Left hindlimb (tissue), 1 donor: ENCODE measurements around the gene EPHA8.

Experiments
- DNase-seq: peaks from one replicate; pipeline ENCODE4 v3.0.0-alpha.2; 2018

The EPHA8 gene

DNA sequence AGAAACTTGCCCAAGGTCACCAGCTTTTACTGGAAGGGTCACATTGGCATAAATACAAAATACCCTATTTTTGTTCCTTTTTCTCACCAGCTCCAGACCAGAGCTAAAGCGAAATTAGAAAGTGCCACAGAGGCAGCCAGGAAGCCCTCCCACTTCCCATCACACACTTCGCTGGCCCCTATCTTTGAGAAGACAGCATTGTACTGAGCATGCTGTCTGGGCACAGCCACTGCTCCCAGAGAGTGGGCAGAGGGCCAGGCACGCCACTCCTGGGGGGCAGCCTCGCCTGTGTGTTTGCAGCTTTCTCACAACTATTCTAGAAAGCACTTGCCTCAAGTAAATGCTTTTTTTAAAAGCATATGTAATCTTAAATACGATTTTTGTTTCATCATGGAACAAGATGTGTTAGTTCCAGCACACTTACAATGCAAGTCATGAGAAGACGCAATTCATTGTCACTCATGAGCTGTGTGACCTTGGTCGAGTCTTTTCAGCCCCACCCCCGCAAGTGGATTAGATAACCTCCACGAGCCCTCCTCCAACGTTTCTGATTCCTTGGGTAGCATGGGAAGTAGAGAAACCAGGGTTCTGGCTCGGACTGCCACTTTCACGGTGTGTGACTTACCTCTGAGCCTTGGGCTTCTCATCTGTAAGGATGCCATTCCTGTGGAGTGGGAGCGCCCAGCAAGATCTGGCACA lies 25.7 kb upstream of the EPHA8 start:
- DNase-seq: no peak

DNA sequence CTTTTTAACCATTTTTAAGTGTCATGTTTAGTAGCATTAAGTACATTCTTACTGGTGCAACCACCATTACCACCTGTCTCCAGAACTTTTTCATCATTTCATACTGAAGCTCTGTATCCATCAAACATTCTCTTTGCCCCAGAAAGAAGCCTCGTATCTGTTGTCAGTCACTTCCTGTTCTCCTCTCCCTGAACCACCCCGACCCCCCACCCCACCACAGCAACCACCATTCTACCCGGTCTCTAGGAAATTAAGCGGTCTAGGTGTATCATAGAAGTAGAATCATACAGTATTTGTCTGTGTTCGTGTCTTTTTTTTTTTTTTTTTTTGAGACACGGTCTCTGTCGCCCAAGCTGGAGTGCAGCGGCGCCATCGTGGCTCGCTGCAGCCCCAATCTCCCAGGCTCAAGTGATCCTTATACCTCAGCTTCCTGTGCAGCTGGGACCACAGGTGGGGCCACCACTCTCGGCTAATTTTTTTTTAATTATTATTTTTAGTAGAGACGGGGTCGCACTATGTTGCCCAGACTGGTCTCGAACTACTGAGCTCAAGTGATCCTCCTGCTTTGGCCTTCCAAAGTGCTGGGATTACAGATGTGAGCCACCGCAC lies 23.7 kb upstream of the EPHA8 start:
- no peak for DNase-seq

DNA sequence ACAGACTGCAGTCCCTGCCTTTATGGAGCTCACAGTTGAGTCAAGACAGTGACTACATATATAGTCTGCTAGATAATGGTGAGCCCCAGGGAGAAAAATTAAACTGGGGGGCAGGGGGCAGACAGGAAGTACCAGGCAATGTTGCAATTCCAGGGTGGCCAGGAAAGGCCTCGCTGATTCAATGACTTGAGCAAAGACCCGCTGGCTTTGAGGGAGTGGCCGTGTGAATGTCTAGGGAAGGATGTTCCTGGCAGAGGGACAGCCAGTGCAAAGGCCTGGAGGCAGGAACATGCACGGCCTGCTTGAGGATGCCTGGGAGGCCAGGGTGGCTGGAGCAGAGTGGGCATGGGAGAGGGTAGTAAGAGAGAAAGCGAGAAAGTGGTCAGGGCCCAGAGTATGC lies 23.0 kb upstream of the EPHA8 start:
- DNase-seq: no peak

DNA sequence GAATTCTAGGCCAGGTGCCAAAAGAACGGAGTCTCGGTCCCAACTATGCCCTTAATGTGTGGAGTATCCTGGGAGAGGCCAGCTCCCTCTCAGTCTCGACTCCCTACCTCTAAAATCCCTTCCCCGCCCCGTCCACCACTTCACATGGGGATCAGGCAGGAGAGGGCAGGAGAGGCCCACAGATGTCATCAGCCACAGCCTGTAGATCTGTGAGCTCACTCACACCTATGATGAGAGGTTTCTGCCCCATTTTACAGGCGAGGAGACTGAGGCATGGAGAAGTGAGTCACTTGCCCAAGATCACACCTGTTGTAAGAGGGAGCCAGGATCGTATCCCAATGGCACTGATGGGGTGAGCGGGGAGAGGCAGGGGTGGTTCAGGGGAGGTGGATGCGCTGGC lies 20.4 kb upstream of the EPHA8 start:
- DNase-seq: no peak

DNA sequence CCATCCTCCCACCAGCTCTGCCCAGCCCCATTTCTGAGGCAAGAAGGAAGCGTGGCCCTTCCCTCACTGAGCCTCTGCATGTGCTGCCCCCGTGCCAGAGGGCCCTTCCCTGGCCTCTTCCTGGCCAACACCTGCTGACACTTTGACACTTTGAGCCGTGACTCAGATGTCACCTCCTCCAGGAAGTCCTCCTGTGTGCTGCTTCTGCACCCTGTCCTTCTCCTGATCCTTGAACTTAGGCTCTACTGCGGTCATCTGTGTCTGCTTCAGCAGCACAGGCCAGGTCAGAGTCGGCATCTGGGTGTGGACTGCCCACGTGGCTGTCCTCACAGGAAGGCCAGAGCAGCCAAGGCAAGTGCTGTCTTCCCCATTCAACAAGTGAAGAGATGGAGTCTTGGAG lies 19.6 kb upstream of the EPHA8 start:
- no peak for DNase-seq

DNA sequence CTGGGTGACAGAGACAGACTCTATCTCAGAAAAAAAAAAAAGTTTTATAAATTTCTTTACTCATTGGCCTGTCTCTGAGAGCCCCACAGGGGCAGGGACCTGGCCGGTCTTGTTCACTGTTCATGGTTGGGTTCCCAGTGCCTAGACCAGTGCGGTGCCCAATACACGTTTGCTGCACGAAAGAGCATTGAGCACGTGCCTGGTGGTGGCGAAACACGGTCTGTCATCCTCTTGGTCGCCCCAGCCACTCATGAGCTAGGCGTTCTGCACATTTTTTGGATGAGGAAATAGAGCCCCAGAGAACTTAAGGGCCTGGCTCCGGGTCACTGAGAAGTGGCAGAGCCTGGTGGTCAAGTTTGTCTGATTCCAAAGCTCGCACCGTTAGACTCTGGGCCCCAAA lies 18.7 kb upstream of the EPHA8 start:
- no peak for DNase-seq

DNA sequence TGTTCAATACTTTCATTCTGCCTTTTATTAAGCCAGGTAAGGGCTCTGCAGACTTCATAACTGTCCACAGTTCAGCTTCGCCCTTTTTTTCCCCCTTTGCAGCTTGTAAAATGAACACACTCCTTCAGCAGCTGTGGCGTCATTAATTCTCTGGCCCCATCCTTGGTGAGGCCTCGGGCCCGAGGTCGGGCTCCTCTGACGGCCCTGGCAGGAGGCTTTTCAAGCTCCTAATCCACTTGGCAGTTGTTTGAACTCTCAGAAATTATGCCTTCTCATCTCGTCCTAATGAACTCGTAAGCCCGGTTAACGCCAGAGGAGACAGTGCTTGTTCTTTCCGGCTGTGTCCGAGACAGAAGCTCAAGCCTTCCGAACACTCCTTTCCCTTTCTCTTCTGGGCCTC lies 18.1 kb upstream of the EPHA8 start:
- DNase-seq: no peak

DNA sequence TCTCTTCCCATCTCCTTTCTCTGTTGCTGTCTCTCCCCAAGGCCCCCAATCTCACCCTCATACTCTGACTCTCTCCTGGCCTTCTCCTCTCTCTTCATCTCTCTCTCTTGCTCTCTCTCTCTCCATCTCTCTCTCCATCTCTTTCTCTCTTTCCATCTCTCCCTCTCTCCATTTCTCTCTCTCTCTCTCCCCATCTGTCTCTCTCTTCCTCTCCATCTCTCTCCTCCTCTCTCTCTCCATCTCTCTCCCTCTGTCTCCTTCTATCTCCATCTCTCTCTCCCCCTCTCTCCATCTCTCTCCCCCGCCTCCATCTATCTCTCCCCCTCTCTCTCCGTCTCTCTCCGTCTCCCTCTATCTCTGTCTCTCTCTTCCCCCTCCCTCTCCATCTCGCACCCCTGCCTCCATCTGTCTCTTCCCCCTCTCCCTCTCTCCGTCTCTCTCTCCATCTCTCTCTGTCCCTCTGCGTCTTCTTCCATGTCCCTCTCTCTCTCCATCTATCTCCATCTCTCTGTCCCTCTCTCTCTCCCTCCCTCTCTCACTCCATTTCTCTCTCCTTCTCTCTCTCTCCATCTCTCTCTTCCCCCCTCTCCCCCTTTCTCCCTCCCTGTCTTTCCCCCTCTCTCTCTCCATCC lies 16.0 kb upstream of the EPHA8 start:
- DNase-seq: no peak

DNA sequence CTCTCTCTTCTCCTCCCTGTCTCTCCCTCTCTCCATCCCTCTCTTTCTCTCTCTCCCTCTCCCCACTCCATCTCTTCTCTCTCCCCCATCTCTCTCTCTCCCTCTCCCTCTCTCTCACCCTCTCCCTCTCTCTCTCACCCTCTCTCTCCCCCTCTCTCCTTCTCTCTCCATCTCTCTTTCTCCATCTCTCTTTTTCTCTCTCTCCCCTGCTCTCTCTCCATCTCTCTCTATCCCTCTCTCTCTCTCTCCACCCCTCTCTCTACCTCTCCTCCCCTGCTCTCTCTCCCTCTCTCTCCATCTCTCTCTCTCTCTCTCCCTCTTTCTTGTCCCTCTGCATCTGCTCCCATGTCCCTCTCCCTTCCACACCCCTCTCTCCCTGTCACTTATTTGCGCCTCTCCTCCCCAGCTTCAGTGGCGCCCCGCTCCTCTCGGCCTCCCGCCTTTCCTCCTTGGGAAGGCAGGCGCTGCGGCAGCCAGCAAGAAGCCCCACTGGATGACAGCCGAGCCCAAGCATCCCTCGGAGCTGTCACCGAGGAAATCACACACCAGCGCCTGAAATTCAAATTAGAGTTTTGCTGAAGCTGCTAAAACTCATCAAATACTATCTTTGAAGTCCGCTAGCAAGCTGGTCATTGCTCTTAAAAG lies 15.3 kb upstream of the EPHA8 start:
- no peak for DNase-seq

DNA sequence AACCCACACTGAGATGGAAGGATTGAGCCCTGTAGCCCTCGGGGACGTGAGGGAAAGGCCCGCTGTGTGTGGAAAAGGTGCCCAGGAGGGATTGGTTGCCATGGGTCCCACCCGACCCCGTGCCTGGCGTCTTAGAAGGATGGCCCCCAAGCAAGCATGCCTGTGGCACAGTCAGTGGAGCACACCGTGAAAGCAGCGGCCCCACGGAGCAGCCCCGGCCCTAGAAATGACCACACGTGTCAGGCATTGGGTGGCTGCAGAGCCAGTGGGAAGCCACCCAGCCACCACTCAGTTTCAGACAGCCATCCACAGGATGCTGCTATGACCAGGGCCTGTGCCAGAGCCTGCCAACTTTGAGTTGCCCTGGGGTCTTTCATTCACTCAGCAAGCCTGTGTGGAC lies 13.3 kb upstream of the EPHA8 start:
- DNase-seq: no peak

DNA sequence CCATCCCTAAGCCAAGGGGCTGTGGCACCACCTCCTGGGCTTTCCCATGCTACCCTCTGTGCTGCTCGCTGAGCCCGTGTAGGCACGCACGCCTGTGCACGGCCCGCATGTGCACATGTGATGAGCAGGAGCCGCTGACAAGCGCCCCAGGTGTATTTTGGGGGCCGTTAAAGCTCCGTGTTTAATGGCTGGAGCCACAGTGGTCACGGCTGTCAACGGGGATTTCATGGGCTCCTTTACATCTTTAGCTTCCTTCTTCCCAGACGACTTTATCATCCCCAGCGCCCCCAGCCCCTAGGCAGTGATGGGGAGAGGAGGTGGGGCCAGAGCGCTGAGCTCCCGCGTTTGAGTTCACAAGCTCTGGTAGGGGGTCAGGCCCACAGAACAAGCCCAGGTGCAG lies 11.7 kb upstream of the EPHA8 start:
- DNase-seq: no peak

DNA sequence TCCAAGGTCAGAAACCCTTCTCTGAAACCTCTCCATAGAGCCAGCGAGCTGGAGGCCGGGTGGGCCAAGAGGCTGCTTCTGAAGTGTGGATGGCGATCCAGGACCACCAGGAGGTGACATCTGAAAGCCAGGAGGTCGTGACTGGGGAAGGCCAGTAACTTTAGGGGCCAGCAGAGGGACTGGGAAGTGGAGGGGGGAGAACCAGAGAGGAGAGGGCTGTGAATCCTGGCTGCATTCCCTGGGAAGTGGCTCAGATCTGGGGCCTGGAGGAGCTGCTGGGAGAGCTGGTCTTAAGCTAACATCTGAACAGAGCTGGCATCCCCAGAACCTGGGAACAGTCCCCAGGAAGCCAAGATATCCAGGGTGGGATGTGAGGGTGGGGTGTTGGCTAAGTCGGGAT lies 11.3 kb upstream of the EPHA8 start:
- DNase-seq: peak; percentile 50

DNA sequence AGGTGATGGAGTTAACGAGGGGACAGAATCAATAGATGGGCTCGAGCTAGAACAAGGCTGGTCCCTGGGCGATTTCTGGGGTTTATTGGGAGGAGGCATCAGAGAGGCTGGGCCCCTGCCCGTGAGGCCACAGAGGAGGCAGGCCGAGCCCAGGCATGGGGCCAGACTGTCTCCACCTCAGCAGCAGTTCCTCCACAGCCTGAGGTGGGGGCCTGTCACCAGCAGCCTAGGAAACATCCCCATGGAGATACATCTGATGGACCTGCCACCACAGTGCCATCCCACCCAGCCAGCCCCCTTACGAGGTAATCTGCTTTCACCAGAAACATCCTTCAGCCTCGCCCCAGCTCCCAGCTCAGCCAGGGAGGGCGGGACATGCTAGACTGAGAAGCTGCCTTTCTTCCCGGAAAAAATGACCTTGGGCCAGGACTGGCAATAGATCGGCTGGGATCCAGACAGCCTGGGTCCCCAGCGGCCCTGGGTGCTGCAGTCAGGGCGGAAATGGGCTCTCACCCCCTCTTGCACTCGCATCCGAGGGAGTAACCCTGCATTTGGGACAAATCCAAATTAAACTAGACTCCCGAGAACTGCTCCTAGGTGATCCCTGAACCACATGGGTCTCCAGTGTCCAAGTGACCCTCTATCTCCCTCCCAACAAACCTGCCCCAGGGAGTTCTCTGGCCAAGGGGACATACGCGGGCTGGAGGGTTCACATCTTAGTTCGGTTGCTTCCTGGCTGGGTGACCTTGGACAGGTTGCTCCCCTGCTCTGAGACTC lies 10.0 kb upstream of the EPHA8 start:
- no peak for DNase-seq

DNA sequence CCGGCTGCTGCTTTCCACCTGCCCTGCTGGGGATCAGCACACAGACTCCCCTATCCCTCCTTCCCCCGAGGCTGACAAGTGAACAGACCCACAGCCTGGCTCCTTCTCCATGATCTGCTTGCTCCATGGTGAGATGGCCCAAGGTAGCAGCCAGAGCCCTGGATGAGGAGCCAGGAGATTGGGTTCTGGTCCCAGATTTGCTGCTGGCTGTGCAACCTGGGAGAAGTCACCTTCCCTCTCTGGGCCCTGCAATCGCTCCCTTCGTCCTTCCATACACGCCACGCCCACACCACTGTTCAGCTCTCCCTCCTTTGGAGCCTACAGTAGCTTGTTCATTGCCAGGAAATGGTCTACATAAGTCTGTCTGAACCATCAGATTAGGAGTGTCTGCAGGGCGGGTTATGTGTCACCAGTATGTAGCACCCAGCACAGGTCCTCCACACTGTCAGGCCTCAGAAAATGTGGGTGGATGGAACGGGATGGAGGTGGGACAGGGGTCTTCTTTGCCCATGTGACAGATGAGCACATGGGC lies 9.2 kb upstream of the EPHA8 start:
- DNase-seq: no peak

DNA sequence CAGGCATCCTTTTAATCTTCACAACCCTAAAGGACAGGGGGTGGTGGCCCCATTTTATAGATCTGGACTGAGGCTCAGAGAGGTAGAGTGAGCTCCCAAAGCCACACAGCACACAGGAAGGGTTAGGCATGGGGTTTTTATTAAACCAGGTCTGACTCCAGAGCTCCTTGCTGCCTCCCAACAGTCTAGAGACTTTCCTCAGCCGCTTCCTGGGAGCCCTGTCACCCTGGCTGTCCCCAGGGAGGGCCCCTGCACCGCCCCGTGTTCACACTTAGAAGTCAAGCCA lies 8.0 kb upstream of the EPHA8 start:
- no peak for DNase-seq

DNA sequence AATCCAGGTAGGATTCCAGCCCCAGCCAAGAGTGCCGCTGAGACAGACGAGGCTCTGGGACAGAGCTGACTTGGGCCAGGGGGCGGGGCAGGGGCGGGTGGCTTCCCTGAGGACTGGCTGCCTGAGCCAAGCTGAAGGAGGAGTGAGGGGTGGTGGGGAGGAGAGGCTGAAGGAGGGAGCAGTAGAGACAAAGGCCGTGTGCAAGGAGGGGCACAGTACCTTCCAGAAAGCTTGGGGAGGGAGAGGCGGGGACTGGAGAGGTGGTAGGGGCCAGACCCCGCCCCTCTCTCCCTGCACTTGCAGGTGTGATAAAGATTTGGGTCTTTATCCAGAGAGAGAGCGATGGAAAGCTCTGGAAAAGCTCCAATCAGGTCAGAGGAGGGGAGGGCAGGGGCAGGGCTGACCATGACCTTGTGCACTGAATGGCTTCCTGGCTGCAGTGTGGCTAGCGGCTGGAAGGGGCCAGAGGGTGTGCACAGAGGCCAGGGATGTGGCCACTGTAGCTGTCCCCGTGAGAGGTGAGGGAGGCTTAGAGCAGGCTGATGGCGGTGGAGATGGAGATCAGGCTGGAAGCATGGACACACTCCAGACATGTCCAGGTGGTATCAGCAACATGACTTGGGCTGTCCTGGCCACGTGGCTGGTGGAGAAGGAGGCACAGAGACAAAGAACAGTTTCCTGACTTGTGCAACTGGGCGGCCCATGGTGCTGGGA lies 6.7 kb upstream of the EPHA8 start:
- DNase-seq: no peak

DNA sequence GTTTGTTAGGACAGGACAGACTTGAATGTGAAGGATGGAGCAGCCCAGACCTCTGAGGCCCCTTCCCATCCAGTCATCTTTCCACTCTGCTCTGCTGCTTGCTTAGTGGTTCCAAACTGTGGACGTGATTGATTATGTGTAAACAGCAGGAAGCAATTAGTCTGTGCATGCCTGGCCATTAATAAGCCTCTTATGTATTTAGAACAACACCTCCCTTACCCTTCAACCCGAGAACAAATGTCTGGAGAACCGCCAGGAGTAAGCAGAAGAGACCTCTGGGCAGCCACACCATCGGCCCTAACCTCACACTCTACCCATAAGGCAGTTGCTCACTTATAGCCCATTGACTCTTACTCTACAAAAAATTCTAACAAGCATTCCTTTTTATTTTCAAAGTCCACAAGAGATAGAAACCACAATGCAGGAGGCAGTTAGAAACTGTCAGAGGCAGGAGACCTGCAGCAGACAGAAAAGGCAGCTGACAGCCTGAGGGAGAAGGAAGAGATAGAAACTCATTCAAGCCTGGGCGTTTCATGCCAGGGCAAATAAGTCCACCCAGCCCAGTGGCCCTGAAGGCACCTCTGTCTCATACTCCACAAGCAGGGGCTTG lies 5.8 kb upstream of the EPHA8 start:
- no peak for DNase-seq

DNA sequence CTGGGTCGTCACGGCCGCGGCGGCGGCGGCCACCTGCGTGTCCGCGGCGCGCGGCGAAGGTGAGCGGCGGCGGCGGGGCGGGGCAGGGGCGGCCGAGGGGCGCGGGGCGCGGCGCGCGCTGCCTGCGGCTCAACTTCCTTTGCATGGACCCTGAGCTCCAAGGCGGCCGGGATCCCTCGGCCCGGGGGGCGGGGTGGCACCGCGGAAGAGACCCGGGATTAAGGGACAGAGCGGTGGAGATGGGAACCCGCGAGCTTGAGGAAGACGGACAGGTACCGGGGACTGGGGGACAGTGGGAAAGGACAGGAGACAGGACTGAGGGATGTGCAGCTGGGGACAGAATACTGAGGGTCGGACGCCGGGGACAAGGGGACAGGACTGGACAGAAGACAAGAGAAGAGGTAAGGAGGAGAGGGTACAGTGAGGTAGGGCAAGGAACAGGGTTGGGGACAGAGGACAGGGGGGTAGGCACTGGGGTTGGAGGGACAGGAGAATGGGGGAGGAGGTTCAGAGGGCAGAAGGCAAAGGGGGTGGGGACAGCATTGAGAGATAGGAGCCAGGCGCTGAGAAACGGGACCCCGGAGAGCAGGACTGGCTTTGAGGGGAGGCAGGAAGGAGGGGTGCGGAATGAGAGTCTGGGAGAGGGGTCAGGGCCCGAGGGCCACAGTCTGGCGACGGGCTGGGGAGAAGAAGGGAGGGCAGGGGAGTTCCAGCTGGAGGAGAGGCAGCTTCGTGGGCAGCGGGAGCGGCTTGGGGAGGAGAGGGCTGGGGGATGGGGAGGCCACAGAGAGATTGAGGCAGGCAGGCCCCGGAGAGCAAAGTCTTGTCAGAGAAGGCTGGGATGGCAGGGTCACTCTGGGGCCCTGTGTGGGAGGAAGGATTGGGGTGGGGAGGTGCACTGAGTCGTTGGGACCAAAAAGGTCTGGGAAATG lies 648 bp downstream of the EPHA8 start:
- DNase-seq: no peak

DNA sequence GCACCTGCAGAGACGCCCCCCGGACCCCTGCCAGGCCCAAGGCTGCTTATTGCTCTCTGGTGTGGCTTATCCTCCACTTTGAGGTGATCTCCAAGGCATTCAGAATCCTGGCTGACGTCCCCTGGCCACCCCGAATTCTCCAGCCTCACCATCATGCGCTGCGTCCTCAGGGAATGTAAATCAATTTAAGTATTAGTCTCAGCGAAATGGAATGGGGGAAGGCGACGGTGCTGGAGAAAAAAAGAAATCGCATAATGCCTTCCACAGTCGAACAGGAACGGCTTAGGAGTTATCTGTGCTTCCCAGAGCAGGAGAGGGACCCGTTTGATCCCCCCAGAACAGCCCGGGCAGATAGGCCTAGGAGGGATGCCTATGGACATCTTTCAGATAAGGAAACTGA lies 2.9 kb downstream of the EPHA8 start:
- no peak for DNase-seq

DNA sequence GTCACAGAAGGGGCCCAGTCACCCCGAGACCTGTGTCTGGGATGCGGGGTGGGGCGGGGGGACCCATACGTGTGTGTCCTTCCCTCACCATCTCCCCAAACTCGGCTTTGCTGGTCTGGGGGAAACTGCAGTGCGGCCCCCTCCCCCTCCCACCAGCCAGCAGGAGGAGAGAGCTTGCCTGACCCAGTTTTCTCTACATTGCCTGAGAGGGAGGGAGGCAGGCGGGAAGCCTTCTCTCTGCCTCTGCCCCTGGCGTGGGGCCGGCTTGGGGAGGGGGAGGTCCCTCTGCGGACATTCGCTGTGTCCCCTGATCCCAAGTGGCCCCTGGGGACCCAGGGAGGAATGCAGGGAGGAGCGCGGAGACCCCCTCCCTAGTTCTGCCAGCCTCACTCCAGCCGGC lies 3.9 kb downstream of the EPHA8 start:
- no peak for DNase-seq

DNA sequence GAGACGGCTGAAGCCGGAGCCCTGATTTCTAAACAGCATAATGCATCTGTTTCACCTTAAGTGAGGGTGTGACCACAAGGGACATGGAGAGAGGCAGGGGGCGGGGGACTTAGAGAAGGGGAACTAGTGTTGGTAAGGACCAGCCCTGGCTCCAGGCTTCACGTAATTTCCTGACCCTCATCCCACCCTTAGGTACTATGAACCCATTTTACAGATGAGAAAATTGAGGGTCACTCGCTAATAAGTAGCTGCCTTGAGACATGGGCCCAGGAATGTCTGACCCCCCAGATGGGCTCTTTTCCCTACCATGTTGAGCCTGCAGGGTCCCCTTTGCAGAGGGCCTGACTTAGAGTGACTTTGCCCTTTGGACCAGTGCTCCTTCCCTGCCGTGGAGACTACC lies 4.7 kb downstream of the EPHA8 start:
- no peak for DNase-seq
